ENCODE measurements around the gene HSPBP1. TPM values are rescaled to one million over a fixed set of nuclear protein-coding genes. Genes with fewer than 3 reads are reported as not detected.

The HSPBP1 gene
- total and polyA plus RNA-seq, 9 of the 15 experiments (the other 6 are each of a cell fraction or from before 2014, with no cell fraction given), result 0.83 to 81.3 (median 21.8) TPM

DNA sequence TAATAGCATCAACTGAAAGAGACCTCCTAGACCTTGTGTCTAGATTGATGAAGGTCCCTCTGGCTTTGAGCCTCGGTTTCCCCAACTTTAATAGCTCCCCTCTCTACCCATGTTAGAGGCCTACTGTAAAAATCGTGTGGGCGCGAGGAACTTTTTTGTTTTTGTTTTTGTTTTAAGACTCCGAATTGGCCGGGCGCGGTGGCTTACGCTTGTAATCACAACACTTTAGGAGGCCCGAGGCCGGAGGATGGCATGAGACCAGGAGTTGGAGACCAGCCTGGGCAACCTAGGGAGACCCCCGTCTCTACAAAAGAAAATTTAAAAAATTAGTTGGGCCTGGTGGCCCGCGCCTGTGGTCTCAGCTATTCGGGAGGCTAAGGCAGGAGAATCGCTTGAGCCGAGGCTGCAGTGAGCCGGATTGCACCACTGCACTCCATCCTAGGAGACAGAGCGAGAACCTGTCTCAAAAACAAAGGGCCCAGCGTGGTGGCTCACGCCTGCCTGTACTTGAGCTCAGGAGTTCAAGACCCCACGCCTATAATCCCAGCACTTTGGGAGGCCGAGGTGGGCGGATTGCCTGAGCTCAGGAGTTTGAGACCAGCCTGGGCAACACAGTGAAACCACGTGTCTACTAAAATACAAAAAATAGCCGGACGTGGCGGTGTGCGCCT lies 20.2 kb downstream of the HSPBP1 start (continued):
- no peak for TF ChIP-seq ZNF764 (CRISPR knock-in tag; IDR thresholded peaks at IDR 0.05; ENCODE audit: low read depth)
- TF ChIP-seq NCOA6 (IDR thresholded peaks at IDR 0.05), result no peak
- TF ChIP-seq MIER1 (IDR thresholded peaks at IDR 0.05; ENCODE audit: low read depth), result peak; percentile 59; the same call in 1 of the 2 replicates
- no peak for TF ChIP-seq TFAM (CRISPR knock-in tag; conservative IDR thresholded peaks at IDR 0.05)
- TF ChIP-seq ZNF232 (CRISPR knock-in tag; IDR thresholded peaks at IDR 0.05), result no peak
- TF ChIP-seq PTBP1 (IDR thresholded peaks at IDR 0.05; ENCODE audit: low read depth, low read length), result no peak
- no peak for TF ChIP-seq RCOR1 (IDR thresholded peaks at IDR 0.05; ENCODE audit: borderline replicate concordance in 1 of 2, low read depth in 2 of 2, low read length in 2 of 2)
- TF ChIP-seq GTF2E2 (tag; IDR thresholded peaks at IDR 0.05), result peak; percentile 77; the same call in 1 of the 2 replicates
- TF ChIP-seq SMAD4 (CRISPR knock-in tag; conservative IDR thresholded peaks at IDR 0.05), result no peak
- no peak for TF ChIP-seq PML (IDR thresholded peaks at IDR 0.05; ENCODE audit: low read length)
- no peak for TF ChIP-seq TEAD4 (IDR thresholded peaks at IDR 0.05; ENCODE audit: low read length)
- TF ChIP-seq TEAD4 (CRISPR knock-in tag; IDR thresholded peaks at IDR 0.05; ENCODE audit: borderline replicate concordance), result no peak
- TF ChIP-seq MEIS2 (IDR thresholded peaks at IDR 0.05; ENCODE audit: partially characterized antibody), result no peak
- no peak for TF ChIP-seq SAFB (IDR thresholded peaks at IDR 0.05; ENCODE audit: borderline replicate concordance, low read depth, low read length)
- TF ChIP-seq, protein P1, sequence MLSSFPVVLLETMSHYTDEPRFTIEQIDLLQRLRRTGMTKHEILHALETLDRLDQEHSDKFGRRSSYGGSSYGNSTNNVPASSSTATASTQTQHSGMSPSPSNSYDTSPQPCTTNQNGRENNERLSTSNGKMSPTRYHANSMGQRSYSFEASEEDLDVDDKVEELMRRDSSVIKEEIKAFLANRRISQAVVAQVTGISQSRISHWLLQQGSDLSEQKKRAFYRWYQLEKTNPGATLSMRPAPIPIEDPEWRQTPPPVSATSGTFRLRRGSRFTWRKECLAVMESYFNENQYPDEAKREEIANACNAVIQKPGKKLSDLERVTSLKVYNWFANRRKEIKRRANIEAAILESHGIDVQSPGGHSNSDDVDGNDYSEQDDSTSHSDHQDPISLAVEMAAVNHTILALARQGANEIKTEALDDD (IDR thresholded peaks at IDR 0.05), result no peak
- TF ChIP-seq KLF10 (CRISPR knock-in tag; IDR thresholded peaks at IDR 0.05), result no peak
- no peak for TF ChIP-seq SNRNP70 (optimal IDR thresholded peaks at IDR 0.05; ENCODE audit: low read depth, low read length)
- TF ChIP-seq, protein P2, sequence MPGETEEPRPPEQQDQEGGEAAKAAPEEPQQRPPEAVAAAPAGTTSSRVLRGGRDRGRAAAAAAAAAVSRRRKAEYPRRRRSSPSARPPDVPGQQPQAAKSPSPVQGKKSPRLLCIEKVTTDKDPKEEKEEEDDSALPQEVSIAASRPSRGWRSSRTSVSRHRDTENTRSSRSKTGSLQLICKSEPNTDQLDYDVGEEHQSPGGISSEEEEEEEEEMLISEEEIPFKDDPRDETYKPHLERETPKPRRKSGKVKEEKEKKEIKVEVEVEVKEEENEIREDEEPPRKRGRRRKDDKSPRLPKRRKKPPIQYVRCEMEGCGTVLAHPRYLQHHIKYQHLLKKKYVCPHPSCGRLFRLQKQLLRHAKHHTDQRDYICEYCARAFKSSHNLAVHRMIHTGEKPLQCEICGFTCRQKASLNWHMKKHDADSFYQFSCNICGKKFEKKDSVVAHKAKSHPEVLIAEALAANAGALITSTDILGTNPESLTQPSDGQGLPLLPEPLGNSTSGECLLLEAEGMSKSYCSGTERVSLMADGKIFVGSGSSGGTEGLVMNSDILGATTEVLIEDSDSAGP (CRISPR knock-in tag; IDR thresholded peaks at IDR 0.05), result no peak
- TF ChIP-seq ESRRA (IDR thresholded peaks at IDR 0.05; ENCODE audit: borderline replicate concordance, low read depth), result no peak
- peak; percentile 73; the same call in 1 of the 2 replicates for TF ChIP-seq L3MBTL2 (IDR thresholded peaks at IDR 0.05)
- no peak for TF ChIP-seq ZNF780A (CRISPR knock-in tag; IDR thresholded peaks at IDR 0.05)
- TF ChIP-seq, protein P3, sequence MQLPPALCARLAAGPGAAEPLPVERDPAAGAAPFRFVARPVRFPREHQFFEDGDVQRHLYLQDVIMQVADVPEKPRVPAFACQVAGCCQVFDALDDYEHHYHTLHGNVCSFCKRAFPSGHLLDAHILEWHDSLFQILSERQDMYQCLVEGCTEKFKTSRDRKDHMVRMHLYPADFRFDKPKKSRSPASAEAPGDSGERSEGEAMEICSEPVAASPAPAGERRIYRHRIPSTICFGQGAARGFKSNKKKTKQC (CRISPR knock-in tag; IDR thresholded peaks at IDR 0.05), result no peak
- TF ChIP-seq MYNN (IDR thresholded peaks at IDR 0.05), result no peak
- TF ChIP-seq MYNN (CRISPR knock-in tag; IDR thresholded peaks at IDR 0.05), result no peak
- no peak for TF ChIP-seq NFIC (IDR thresholded peaks at IDR 0.05)
- TF ChIP-seq, protein P4, sequence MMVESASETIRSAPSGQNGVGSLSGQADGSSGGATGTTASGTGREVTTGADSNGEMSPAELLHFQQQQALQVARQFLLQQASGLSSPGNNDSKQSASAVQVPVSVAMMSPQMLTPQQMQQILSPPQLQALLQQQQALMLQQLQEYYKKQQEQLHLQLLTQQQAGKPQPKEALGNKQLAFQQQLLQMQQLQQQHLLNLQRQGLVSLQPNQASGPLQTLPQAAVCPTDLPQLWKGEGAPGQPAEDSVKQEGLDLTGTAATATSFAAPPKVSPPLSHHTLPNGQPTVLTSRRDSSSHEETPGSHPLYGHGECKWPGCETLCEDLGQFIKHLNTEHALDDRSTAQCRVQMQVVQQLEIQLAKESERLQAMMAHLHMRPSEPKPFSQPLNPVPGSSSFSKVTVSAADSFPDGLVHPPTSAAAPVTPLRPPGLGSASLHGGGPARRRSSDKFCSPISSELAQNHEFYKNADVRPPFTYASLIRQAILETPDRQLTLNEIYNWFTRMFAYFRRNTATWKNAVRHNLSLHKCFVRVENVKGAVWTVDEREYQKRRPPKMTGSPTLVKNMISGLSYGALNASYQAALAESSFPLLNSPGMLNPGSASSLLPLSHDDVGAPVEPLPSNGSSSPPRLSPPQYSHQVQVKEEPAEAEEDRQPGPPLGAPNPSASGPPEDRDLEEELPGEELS (CRISPR knock-in tag; IDR thresholded peaks at IDR 0.05; ENCODE audit: borderline replicate concordance), result no peak
- TF ChIP-seq ZNF696 (CRISPR knock-in tag; conservative IDR thresholded peaks at IDR 0.05), result no peak
